Stimulated activated CD4-positive, alpha-beta T cell treated with anti-CD3 and anti-CD28 coated beads, Interleukin-12 subunit alpha, Interleukin-12 subunit beta, amount 100 ng/mL, for 4 hours (primary cell): ENCODE data around the gene VWA5A.
A peak's percentile ranks its signal among the peaks of the same experiment; 100 is the strongest.

Source experiments
- DNase-seq: peaks from one replicate; pipeline ENCODE4 v3.0.0-alpha.2; 2020

Gene VWA5A

GRCh38 chr11:124170801-124171586, 55.7 kb downstream of the VWA5A start:
- DNase-seq: no peak

- no peak for DNase-seq
Observed at GRCh38 chr11:124172101-124172500, 56.9 kb downstream of the VWA5A start.

GRCh38 chr11:124172599-124172998, 57.3 kb downstream of the VWA5A start:
- no peak for DNase-seq

GRCh38 chr11:124174001-124174583, 58.8 kb downstream of the VWA5A start:
- DNase-seq: no peak

- no peak for DNase-seq
Observed at GRCh38 chr11:124176925-124177715, 61.9 kb downstream of the VWA5A start.

GRCh38 chr11:124179310-124179709, 64.1 kb downstream of the VWA5A start:
- no peak for DNase-seq

GRCh38 chr11:124183068-124183467, 67.8 kb downstream of the VWA5A start, which contains the start of gene OR10D3:
TSS of gene OR10D3 (plus strand) at chr11:124183345. CDS start at chr11:124185270, 1,925 bp downstream.
- no peak for DNase-seq

- DNase-seq: no peak
Observed at GRCh38 chr11:124190298-124191139, 75.3 kb downstream of the VWA5A start.

- no peak for DNase-seq
Observed at GRCh38 chr11:124193221-124194010, 78.2 kb downstream of the VWA5A start.

- no peak for DNase-seq
Observed at GRCh38 chr11:124194293-124195188, 79.3 kb downstream of the VWA5A start.

GRCh38 chr11:124195189-124195734, 80.0 kb downstream of the VWA5A start:
- peak; percentile 19 for DNase-seq
